ENCODE results near the gene PTPRG.

PTPRG gene

DNA sequence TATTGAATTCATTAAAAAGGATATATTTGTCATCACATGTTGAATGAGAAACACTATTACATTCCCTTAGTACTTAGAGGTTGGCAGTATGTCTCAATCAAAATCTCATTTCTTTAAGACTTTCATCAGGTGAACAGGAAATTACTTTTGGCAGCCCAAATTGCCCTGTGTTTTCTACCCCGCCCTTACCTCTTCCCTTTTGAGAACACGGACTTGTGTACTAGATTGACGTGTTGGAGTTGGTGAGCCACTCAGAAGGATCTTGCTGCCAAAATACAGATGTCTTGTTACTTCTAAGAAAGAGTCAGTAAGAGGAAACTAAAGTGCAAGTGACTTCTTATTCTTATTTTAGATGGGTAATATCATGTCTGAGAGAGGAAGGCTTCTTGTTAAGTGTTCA, 425.1 kb downstream of the PTPRG start:
- Histone ChIP-seq H3K27ac (no peak overlapping the region), H3K4me3 (no peak overlapping the region)

DNA sequence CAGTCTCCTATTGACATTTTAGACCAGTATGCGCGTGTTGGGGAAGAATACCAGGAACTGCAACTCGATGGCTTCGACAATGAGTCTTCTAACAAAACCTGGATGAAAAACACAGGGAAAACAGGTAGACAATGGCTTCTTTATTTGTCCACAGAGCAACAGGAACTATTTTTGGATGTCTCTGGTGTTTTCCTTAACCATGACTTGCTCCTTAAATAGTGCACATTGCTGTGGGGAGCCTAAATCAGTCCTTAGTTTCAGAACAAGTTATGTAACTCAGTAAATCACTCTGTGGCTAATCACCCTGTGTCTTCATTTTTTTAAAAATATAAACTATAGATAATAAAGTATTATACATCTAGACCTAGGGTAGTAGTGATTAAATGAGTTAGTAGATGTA, 428.3 kb downstream of the PTPRG start:
- H3K4me3 ChIP-seq: no peak overlapping the region
- no peak overlapping the region for H3K27ac ChIP-seq

DNA sequence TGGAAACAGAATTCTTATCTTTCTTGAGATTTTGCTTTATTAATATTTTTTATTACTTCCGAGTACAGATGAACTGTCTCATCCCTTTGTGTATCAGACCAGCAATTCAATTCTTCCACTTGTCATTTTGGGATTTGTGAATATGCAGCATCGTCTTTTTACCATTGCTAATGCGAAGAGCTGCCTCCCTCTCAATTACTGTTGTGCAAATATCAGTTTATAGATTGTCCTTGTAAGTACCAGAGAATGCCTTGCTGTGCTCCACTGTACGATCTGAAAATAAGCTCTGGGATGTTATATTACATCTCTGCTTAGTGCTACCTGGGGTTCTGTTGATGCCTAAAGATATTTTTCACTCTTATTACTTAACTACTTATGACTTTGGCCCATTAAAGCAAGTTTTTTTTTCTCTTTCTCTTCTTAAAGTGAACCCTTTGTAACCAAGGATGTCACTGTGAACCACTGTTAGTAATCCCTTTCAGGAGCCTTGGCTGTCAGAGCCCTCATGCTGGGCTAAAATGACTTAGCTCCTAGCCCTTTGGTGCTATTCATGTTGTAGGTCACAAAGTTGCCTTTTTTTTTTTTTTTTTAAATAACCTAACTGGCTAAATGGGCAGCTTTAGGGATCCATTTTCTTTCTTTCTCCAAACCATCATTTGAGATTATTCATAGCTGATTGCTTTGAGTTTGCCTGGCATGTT, 429.1 kb downstream of the PTPRG start:
- H3K27ac ChIP-seq: no peak overlapping the region
- no peak overlapping the region for H3K4me3 ChIP-seq

DNA sequence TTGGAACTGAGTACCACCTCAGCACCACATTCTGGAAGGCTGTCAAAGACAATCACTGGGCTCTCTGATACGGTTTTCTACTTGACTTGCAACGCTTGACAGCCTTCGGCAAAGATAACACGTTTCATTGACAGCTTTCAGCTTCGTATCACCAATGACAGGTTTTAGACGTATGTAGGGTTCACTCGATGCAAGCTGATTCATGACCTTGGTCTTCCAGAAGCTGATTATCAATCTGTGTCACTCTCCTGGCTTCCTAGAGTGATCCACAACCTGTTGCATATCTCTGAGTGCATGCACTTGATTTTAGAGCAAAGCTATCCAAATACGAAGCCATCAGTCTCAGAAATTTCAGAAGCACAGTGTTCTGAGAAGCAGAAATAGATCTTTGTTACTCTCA, 430.3 kb downstream of the PTPRG start:
- no peak overlapping the region for H3K27ac ChIP-seq

DNA sequence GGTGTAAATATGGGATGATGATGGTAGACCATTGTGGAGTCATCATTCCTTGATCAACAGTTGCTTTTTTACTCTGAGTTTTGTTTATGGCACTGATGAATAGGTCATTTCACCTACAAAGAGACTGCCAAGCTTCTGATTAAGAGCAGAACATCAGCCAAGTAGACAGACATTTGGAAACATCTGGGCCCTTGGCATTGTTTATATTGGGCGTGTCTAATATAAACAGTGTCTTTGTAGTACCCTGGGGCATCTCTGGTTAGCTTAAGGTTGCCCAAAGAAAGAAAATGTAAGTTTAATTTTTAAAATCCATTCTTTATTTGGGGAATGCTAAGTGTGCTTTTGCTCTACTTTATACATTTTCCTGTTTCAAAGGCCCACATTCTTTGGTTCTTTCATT, 435.0 kb downstream of the PTPRG start:
- no peak overlapping the region for H3K4me3 ChIP-seq
- no peak overlapping the region for H3K27ac ChIP-seq

More for the DNA sequence above, 430.3 kb downstream of the PTPRG start:
- no peak overlapping the region for H3K4me3 ChIP-seq

DNA sequence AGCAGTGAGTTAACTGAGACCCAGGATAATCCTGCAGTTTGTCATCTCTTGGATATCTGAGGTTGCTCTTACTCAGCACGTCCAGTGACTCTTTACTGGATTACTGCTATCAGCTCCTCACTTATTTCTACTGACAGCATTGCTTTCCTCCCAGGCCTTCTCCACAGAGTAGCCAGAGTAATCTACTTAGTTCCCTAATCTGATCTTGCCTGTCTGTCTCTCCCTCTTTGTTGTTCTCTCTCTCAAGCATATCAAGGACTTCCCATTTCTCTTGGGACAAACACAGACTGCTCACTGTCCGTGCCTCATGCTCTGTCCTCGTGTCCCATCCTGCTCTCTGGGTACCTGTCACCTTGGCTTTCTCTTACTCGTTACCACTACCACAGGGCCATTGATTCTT, 435.7 kb downstream of the PTPRG start:
- no peak overlapping the region for H3K27ac ChIP-seq
- H3K4me3 ChIP-seq: no peak overlapping the region

DNA sequence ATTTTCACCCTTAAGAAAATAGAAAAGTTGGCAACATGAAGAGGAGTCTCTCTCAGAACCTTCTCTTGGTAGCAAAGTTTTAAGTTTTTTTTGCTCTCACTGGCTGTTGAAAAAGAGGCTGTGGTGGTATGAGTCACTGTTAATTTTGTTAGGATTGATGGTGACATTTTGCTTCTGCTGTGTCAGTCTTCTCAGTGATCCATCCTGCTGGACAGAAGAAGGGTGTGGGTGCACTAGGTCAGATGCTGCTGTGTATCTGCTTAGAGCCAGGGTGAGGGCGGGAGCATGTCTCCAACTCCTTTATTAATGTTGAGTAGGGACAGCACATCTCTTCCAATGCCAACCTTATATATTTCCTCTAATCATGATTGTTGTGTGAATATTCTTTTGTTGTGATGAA, 442.5 kb downstream of the PTPRG start:
- H3K27ac ChIP-seq: no peak overlapping the region
- no peak overlapping the region for H3K4me3 ChIP-seq

DNA sequence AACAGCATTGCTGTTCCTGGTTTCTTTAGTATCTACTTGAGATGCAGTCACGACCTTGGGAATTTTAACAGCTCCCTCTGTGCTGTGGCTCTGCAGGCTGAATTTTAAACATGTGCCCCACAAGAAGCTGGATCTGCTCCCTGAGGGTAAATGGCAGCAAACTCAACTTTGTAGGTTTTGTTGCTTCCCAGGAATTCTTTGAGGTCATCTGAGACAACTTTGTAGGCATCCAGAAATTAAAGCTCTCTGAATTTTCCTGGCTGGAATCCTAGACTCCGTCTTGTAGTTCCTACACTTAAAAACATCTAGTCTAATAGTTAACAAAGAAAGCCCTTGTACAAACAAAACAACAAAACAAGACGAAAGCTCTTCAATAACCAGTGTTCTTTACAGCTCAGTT, 445.7 kb downstream of the PTPRG start:
- no peak overlapping the region for H3K27ac ChIP-seq
- H3K4me3 ChIP-seq: no peak overlapping the region

DNA sequence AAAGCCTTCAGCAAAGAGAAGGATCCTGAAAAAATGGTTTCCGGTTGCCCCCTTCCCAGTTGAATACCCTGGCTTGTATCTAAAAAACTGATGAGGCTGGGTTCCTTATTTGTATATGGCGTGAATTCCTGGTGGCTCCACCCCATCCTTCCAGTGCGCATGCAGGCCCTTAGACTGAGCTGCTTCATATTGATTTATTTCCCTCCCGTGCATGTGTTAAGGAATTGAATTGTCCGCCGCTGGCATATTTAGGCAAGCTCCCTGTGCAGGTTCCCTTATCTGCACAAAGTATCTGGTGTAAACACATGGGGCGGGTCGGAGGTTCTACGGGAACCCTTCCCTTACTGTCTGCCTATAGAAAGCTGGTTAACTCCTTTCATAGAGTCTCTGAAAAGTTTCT, 449.6 kb downstream of the PTPRG start:
- H3K4me3 ChIP-seq: no peak overlapping the region
- H3K27ac ChIP-seq: no peak overlapping the region

DNA sequence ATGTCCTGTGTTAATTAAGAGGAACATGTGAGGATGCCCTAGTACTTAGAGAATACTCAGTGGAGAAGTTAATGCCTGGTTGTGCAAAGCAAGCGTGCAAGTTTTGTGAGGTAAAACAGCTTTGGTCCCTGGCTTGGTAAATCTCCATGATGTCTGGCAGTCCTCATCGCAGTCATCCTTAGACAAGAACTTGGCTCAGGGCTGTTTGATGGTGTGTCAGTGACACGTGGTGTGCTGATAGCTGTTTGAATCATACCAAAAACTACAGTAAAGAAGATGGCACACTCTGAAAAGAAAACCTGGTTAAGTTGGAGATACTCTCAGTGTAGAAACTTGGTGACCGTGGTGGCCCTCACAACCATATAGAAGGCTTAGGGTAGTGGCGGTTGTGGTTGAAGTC, 450.3 kb downstream of the PTPRG start:
- Histone ChIP-seq H3K27ac (no peak overlapping the region), H3K4me3 (no peak overlapping the region)

DNA sequence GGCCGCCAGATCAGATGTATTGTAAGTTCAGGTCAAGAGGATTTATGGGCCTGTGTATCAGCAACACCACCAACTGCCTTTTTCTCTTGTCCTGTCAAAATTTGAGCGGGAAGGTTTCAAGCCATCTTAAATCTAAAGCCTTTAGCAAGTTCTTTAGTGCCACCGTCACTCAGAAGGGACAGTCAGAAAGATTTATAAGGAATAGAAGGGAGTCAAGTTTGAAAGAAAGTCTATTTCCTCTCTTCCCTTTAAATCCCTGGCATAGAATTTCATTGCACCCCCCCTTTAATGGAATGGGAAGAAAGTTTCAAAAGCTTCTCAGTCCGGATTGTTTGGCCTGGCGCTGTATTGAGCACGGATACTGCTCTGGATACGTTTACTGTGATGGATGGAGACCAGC, 452.6 kb downstream of the PTPRG start:
- no peak overlapping the region for H3K27ac ChIP-seq
- H3K4me3 ChIP-seq: no peak overlapping the region

DNA sequence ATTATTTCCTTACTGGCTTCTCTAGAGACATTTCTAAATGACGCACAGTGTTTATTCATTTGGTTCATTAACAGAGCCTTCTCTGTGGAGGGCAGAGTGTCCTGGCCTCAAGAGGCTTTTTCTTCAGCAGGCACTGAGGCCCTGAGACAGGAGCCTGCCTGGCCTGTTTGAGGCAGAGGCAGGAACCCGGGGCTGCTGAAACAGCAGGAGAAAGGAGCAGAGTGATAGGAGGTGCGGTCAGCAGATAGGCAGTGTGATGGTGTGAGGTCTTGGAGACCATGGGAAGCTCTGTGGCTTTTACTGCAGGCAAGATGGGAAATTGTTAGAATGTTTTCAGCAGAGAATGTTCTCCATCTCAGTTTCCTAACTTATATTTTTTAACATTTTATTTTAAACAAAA, 453.7 kb downstream of the PTPRG start:
- no peak overlapping the region for H3K27ac ChIP-seq
- no peak overlapping the region for H3K4me3 ChIP-seq

DNA sequence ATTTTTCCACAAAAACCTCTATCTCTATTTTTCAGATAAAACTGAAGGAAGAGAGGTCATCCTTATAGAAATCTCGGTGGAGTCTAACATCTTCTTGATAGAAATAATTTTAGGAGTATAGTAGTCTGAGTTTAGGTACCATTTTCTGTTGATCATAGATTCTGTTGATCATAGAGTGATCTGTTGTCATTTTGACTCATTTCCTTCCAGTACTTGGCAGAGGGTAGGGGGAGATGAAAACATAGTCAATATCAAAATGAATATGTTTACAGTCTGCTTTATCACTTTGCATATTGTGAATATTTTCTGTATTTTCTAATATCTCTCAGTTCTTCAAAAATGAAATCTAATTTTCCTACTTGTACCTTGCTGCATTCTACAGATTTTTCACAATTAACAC, 458.5 kb downstream of the PTPRG start:
- H3K4me3 ChIP-seq: no peak overlapping the region
- H3K27ac ChIP-seq: no peak overlapping the region

DNA sequence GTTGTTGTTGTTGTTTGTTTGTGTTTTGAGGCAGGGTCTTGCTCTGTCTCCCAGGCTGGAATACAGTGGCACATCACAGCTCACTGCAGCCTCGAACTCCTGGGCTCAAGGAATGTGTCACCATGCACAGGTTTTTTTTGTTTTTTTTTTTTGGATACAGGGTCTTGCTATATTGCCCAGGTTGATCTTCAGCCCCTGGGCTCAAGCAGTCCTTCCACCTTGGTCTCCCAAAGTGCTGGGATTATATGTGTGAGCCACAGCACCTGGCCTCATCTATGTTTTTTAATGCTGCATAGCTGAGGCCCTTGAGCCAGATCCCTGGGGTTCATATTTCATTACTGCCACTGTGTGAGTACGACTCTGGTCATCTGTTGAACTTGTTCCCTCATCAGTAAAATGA, 459.3 kb downstream of the PTPRG start:
- no peak overlapping the region for H3K27ac ChIP-seq
- no peak overlapping the region for H3K4me3 ChIP-seq

DNA sequence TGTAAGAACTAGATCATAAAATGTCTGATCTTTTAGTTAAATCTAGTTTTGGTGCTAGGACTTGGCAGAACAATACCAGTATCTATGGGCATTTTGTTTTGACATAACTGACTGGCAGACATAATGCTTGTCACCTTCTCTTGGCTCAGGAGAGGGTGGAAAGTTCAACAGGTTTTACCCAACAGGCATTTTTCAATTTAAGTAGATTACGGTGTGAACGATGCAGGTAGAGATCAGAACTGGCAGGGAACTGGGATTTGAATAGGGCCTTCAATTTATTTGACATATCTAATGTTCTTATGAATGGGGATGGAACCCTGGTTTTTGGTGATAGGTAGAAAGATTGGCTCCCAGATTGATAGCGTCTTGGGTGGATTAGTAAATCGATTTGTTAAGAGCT, 460.9 kb downstream of the PTPRG start:
- Histone ChIP-seq H3K27ac (no peak overlapping the region), H3K4me3 (no peak overlapping the region)

DNA sequence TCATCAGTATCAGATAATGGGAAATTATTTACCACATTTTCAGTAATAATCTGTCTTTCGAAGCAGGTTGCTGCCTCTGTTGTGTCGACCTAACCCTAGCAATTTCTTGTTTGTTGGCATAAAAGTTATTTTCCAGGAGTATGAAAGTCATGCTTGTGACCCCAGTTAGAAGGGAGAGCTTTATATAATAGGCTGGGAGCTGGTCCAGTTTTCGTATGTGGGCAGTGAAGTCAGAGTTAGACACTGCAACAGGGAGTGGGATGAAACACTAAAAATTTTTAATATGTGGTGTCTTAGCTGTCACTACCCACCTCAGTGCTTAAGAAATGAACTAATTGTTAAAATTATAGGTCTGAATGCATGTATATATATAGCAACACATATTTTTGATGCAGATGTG, 463.5 kb downstream of the PTPRG start:
- no peak overlapping the region for H3K4me3 ChIP-seq
- H3K27ac ChIP-seq: no peak overlapping the region

DNA sequence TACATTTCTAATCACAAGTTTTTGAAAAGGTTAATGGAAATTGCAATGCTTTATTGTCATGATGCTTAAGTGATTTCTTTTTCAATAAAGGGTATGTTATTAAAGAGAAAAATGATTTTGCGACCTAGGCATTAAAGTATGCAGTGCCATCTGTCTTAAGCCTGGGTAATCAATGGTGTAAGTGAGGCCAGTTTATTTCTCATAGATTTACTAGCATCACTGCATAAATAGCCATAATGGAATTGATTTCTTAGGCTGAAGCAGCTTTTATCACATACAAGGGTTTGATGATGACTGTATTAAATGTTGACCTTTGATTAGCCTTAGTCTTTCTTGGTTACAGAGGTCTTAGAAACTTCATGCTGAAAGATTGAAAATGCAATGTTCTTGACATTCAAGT, 464.5 kb downstream of the PTPRG start:
- Histone ChIP-seq H3K4me3 (no peak overlapping the region), H3K27ac (no peak overlapping the region)

DNA sequence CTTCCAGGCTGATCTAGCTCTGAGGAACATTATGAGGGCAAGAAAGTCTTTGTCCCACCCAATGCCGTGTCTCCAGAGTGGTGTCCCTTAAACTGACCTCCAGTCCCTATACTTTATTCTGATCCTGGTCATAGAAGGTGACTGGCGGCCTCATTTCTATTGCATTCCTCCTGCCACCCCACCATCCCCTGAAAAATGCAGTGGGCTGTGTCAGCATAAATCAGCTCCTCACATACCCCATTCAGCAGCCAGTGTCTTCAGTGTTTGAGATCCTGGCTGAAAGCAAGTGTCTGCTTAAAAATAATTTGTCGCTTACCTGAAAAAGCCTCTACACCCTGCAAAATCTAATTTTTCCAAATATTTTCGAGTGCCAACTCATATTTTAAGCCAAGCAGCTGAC, 465.9 kb downstream of the PTPRG start:
- Histone ChIP-seq H3K27ac (no peak overlapping the region), H3K4me3 (no peak overlapping the region)

DNA sequence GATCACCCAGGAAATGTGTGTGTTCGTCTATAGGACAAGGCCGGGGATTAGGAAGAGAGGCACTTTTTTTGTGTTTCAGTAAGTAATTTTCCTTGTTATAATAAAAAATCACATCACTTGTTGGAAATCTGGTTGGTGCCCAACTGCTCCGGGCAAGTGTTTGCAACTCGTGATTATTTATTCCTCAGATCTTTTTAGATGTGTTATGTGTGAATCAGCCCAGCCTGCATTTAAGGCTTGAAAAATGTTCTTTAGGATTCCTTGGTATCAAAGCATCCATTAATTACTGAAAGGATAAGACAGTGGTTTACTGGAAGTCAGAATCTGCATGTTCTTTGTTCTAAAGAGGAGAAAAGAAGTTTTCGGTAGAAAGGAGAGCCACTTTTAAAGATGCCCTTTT, 466.4 kb downstream of the PTPRG start:
- Histone ChIP-seq H3K4me3 (no peak overlapping the region), H3K27ac (no peak overlapping the region)

DNA sequence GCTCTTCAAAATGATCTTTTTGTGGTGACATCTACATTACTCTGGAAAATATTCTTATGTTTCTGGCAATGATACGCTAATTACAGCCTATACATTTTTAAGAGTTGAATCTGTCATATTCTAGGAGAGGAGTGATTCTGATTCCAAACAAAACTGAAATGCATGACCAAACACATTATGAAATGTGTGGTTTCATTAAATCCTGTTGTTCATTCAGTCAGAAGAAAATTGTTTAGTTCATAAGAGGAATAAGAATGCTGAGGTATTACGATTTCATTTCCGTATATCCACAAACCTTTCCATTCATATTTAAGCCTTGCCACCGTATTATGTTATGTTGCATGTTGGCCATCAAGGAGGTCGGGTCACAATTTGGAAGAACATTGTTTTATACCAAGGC, 466.9 kb downstream of the PTPRG start:
- Histone ChIP-seq H3K27ac (no peak overlapping the region), H3K4me3 (no peak overlapping the region)

DNA sequence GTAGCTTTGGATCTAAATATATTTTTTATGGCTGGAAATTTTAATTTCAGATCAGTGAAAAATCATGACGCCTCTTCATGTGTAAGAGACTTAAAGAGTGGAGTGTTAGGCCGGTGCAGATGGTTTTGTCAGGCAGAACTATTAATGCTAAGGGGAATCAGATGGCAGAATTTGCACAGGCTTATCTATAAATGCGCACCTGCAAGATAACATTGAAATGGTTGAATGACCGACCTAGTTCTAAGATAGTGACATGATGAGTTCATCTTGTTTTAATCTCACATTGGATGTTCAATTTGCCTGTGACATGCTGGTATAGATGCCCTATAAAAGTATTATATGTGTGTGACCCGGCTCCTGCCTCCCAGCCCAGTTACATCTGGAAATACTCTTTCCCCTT, 471.4 kb downstream of the PTPRG start:
- no peak overlapping the region for H3K4me3 ChIP-seq
- H3K27ac ChIP-seq: no peak overlapping the region

DNA sequence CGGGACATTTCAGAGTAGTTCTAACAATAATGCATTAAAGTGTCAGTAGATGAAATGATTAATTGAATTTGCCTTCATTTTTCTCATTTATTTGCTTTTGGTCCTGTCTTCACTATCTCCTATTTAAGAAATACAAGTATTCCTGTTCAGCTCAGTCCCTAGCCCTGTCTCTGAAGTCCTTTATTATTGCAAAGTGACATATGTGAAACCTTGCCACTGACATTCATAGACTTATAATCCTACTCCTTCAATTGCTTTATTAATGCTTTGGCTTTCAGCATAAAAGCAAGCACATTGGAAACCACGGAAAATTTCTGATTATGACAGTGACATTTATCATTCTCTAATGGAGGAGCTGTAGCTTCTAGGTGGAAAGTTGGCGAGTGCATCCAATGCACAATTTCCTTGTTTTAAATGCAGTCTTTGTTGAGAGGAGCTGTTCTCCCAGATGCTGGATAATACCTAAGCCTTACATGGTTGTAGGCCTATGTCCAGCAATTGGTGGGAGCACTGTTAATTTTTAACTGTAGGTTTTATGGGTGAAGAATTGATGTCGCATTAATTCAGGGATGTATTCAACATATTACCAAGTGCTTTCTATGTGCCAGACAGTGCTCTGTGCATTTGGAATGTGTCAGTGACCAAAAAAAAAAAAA, 474.2 kb downstream of the PTPRG start:
- no peak overlapping the region for H3K4me3 ChIP-seq
- no peak overlapping the region for H3K27ac ChIP-seq
